ENCODE results near the gene DLG2.

Gene DLG2

DNA sequence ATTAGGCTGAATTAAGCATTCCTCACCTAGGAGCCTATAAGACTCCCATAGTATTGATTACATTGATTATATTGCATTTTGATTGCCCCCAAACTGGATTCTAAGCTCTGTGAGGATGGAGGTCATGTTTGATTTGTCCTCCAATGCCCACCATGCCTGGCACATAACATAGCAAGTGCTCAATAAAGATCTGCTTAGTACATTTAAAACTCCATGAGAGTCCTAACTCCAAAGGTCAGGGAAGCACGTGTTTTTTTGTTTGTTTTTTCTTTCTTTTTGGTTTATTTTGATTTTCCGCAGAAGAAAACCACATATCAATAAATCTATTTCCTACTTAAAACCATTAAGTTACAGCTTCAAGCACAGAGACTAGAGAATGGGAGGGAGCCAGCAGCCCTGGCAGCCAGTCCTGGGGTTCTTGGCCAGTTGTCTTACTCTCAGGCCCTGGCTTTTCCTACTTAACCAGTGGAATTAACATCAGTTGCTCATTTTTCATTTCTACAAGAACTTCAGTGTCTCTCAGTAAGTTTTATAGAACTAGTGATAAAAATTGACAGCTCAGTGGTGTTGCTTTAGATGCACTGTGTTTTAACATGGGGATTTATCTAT lies 1911.1 kb downstream of the DLG2 start:
- no peak for DNase-seq (ENCODE audit: low spot score)

GRCh38 chr11:83713708-83714107 lies 1913.4 kb downstream of the DLG2 start:
- DNase-seq (ENCODE audit: low spot score) = no peak

DNA sequence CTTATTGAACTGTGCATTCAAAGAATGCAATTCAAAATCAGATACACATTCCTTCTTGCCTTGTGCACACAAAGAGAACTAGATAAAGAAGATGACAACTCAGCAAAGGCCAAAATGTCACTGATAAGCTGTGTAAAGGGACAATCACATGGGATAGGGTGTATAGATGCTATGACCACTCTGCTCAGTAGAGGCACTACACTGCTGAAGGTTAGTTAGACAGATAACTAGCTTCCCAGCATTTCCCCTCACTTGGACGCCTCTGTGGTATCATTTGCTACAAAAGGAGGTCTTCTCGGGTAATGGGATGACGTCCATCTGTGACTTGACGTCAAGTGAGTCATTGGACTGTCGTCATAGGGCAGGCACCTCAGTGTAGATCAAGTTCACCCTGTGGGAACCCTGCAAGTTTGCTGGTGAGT lies 1916.0 kb downstream of the DLG2 start:
- DNase-seq (ENCODE audit: low spot score) = peak; percentile 38

GRCh38 chr11:83709434-83709833 lies 1917.7 kb downstream of the DLG2 start:
- no peak for DNase-seq (ENCODE audit: low spot score)

DNA sequence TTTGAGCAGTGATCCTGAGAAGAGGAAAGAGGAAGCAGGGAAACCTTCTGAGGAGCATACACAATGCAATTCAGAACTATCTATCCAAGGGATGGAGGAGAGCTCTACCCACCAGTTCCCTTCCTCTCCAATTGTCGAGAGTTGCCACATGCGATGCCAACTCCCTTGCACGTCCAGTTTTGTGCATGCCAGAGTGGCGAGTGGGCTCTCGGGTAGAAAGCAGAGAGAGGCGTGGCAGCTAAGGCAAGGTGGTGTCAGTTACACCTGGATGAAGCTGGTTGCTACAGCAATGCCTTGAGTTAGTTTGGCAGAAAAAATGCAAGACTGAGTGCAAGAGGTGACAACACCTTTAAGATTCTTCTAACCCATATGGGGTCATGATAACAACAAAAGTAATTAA lies 1920.6 kb downstream of the DLG2 start:
- no peak for DNase-seq (ENCODE audit: low spot score)

GRCh38 chr11:83702796-83703195 lies 1924.3 kb downstream of the DLG2 start:
- no peak for DNase-seq (ENCODE audit: low spot score)

DNA sequence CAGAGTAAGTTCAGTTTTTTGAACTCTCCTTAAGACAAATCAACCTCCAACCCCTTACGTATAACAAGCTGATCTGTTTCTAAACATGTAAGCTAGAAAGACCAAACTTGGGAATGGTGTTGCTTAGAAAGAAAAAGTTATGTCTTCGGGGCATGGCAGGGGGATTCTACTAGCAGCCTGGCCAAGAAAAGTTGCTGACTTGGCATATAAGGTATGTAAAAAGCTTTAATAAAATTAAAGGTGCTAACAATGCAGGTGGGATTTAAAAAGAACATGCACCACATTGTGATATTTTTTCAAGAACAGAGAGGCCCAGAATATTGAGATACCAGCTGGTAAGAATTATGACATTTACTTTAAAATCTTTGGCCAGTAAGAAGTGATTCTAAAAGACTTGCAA lies 1929.6 kb downstream of the DLG2 start:
- DNase-seq (ENCODE audit: low spot score) = no peak

DNA sequence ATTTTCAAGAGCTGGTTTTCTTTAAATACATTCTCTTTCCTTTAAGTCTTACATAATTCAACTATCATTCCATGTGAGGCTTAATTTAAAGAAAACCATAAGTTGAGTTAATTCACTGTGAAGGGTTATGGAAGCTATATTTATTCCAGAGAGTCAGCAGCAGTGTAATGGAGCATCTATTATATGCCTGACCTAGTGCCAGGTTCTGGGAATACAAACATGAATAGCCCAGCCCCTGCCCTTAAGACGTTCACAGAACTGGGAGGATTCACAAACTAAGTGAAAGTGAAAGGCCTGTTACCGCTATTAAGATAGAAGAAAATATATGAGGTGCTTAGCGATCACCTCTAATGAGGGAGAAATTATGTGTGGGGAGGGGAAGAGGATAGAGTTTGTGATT lies 1932.1 kb downstream of the DLG2 start:
- no peak for DNase-seq (ENCODE audit: low spot score)

DNA sequence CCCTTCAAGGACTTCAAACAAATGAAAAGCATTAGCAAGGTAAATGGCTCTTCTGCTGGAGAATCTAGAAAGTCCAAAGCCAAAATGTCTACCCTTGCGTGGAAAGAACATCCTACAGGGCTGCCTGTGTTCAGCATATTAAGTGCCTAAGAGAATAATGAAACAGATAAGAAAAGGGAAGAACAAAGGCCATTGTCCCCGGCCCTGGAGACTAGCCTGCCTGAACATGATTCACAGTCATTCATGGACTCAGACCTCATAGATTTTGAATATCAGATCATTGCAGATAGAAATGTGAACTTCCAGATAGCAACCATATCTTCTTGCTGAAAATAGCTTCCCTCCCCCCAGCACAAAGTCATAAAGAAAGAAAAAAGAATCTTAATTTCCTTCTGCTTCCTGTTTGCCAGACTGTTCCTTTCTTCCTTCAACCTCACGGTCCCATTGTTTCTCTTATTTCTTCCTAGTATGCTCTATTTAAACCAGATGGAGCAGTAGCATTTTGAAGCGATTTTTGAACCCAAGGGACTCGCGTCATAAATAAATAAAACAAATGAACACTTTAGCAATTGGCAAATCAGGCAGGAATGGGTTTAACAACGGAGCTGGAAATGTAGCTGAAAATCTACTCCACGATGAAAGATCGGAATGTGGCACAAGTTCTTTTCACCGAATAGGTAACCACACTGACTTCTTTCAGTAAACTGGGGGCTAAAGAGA lies 1932.8 kb downstream of the DLG2 start:
- DNase-seq (ENCODE audit: low spot score) = no peak

DNA sequence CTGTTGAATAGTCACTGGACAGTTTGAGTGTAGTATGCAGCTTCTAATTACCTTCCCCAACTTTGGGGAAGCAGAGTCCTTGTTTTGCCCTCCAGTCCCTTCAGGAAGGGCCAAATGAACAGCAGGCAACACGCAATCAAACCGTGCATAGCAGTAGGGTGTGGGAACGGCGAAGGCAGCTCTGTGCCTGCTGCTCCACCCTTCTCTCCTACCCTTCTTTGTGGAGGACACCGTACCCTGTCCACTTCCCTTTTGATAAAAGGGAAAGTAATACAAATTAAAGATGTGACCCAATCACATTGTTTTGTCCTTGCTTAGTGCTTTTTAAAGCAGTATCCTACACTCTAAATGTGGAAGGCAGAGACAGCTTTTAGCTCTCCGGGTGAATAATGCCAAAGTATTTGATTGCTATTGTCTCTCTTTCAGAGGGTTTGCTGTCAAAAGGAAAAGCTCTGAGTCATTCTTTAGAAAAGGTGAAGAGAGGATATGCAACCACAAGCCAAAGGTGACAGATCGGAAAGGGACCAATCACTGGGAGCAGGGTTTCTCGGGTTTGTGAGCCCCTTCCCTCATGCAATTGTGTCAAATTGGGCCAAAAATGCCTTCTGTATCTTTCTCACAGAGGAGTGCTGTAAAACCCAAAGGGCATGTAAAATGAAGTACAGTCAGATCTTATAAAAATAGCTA lies 1933.7 kb downstream of the DLG2 start:
- DNase-seq (ENCODE audit: low spot score) = no peak

- no peak for DNase-seq (ENCODE audit: low spot score)
These were observed 1934.5 kb downstream of the DLG2 start for GRCh38 chr11:83692675-83693074.

- no peak for DNase-seq (ENCODE audit: low spot score)
These were observed 1935.6 kb downstream of the DLG2 start for GRCh38 chr11:83691451-83691950.

- no peak for DNase-seq (ENCODE audit: low spot score)
These were observed 1937.9 kb downstream of the DLG2 start for GRCh38 chr11:83689144-83689780.

GRCh38 chr11:83687787-83688186 lies 1939.4 kb downstream of the DLG2 start:
- DNase-seq (ENCODE audit: low spot score) = no peak

GRCh38 chr11:83685730-83686129 lies 1941.4 kb downstream of the DLG2 start:
- DNase-seq (ENCODE audit: low spot score) = no peak

DNA sequence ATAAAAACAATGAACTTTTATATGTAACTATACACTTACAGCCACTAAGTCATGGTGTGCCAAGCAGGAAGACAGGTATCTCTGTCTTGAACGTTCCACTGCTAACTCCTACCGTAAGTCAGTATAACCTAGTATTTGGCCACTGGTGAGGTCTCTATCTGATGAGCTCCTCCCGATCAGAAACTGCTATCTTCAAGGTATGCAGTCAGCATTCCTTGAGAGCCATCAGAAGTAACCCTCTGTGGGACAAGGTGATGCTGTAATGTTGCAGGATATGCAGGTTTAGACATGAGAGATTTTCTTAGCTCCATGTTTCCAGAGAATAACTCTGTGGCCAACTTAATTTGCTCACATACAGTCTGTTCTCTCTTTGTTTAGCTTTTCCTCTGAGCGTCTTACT lies 1943.1 kb downstream of the DLG2 start:
- DNase-seq (ENCODE audit: low spot score) = no peak

- no peak for DNase-seq (ENCODE audit: low spot score)
These were observed 1944.6 kb downstream of the DLG2 start for GRCh38 chr11:83682611-83682973.

DNA sequence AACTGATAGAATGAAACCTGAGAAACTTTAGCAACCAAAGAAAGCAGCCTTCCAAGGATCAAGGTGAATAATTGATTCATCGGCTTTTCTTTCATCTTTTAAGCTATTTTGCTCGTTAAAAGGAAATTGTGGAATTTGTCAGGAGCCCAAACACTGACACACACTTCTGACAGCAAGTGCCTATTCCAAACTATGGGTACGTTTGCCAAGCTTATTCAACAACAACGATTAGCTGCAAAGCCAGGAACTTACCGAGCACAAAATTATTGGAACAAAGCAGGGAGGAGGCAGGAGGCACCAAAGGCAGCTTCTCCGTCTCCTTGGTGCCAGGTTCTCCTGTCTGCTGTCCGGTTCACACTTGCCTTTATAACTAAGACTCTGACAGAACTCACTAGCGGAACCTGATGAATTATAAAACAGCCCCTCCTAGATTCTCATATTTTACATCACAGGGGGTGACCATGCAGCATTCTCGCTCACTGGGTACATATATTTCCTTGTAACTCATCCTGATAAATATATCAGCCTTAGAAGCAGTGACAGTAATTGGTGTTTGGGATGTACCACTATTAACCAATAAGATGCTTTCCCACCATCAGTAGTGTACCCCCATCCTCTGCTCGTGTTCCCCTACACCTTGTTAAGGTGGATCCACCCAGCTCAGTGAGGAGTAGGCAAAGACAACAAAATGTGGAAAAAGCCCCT lies 1945.1 kb downstream of the DLG2 start:
- no peak for DNase-seq (ENCODE audit: low spot score)

DNA sequence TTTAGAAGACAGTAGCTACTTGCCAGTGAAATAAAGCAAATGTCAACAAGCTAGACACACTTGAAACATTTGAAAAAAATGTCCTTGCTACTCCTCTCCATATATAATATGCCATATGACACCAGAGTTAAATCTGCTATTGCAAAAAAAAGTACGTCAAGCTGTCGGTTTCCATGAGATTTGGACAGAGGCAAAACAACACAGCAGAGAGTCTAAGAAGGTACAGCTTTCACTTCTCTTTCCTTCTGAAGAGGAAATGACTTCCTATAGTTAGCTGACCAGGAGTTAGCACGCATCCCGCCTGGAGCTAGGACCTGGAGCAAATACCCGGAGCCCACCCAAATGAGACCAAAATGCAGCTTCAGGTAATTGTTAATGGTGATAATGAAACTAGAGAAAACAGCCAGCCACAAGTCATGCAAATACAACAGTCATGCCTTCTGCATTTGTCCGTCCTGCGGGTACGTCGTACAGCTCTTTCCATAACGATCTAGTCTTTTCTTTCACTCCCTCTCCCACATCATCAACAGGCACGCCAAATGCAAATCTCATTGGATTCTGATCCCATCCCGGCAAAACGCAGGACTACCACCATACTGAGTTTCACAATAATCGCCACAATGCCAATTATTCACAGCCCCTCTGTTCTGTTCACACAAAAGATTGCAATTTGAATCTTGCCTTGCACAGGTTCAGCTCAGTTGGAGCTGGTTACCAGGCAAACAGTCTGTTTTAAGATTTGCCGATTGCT lies 1945.9 kb downstream of the DLG2 start:
- no peak for DNase-seq (ENCODE audit: low spot score)

DNA sequence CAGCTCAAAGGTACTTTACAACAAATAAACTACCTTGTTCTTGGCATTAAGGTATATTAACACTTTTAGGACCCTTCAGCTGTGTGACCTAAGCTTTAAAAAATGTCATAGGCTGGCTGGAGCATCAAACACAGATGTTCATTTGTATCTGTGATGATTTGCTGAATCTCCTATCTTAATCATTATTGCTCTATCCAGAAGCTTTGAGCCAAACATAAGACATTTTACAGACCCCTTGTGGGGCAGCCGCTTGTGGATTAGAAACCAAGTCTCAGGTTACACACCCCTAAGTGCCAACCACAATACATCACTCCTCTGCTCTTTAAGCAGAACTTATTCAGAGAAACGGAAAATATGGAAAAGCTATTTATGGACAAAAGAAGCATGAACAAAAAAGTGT lies 1946.8 kb downstream of the DLG2 start:
- DNase-seq (ENCODE audit: low spot score) = no peak

DNA sequence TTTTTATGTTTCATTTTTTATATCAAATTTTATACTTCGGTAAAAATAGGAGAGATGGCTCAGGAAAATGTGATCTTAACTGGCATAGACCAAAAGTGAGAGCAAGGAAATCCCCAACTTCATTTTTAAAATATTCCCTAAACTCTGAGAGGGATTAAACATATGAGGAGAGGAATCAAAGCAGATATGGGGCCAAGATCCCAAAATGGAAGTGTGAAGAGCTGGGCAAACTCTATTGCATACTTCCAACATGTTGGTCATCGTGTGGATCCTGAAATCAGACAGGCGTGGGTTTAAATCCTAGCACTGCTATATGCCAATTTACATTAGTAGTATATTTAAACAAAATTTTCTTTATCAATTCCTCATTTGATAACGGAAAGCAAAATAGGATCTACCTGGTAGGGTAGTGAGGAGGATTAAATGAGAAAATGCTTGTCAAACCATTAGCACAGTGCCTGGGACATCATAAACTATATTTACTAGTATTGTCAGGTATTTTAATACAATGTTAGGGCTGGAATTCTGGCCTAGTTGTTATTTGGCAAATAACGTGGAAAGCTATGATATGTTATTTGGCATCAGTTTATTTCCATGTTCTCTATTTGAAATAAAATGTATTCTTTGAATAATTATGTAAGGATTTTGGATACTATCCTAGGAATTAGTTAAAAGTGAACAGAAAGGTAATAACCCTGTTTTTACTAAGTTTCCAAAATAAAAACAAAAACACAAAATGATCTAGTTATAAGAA lies 1948.1 kb downstream of the DLG2 start:
- DNase-seq (ENCODE audit: low spot score) = no peak
